Upper lobe of left lung (tissue), 4 donors: ENCODE data around the gene SLC36A4.

Experiments used
- CTCF ChIP-seq, 6 experiments: fragments of 450-650 bp in 4 of 6; fragments of 200-600 bp in 2 of 6; sonication (generic) in 2 of 6; IDR thresholded peaks; one replicate each; pipeline ENCODE4 v1.5.1; 2016 to 2019; ENCODE audit warnings: antibody characterized with exemption in 6 of 6
- POLR2A ChIP-seq, 4 donors: fragments of 450-650 bp; IDR thresholded peaks; one replicate each; pipeline ENCODE4 v1.5.1; 2016 to 2017; ENCODE audit warnings: antibody characterized with exemption in 4 of 4, mild to moderate bottlenecking in 2 of 4

GRCh38 chr11:93199616-93200015, 1.8 kb upstream of the SLC36A4 start:
- TF ChIP-seq POLR2A (IDR thresholded peaks at IDR 0.05) (no peak), CTCF (IDR thresholded peaks at IDR 0.05) (no peak)
